ENCODE measurements around the gene FRMD4A.

DNA sequence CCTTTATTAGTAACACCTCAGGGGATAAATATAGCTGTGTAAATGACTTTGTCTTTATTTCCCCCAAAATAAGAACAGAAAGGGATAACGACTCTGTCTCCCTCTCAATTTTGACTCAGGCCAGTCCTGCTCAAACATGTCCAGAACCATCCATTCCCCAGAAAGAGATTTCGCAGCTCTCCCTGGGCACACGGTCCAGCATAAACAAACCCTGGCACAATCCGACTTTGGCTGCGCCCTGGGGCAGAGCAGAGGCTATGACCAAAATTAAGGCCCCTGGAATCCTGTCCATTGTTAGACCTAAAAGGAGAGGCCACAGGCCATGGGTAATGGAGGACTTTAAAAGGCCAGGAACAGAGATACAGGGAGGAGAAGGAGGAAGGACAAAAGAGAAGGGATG lies 644.8 kb downstream of the FRMD4A start:
- TF ChIP-seq, protein P1, sequence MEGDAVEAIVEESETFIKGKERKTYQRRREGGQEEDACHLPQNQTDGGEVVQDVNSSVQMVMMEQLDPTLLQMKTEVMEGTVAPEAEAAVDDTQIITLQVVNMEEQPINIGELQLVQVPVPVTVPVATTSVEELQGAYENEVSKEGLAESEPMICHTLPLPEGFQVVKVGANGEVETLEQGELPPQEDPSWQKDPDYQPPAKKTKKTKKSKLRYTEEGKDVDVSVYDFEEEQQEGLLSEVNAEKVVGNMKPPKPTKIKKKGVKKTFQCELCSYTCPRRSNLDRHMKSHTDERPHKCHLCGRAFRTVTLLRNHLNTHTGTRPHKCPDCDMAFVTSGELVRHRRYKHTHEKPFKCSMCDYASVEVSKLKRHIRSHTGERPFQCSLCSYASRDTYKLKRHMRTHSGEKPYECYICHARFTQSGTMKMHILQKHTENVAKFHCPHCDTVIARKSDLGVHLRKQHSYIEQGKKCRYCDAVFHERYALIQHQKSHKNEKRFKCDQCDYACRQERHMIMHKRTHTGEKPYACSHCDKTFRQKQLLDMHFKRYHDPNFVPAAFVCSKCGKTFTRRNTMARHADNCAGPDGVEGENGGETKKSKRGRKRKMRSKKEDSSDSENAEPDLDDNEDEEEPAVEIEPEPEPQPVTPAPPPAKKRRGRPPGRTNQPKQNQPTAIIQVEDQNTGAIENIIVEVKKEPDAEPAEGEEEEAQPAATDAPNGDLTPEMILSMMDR (IDR thresholded peaks at IDR 0.05) = no peak
- TF ChIP-seq EP300 (IDR thresholded peaks at IDR 0.05) = no peak

Measured in stomach (tissue), 4 donors.